ENCODE data around the gene SOX6.

SOX6 gene

DNA sequence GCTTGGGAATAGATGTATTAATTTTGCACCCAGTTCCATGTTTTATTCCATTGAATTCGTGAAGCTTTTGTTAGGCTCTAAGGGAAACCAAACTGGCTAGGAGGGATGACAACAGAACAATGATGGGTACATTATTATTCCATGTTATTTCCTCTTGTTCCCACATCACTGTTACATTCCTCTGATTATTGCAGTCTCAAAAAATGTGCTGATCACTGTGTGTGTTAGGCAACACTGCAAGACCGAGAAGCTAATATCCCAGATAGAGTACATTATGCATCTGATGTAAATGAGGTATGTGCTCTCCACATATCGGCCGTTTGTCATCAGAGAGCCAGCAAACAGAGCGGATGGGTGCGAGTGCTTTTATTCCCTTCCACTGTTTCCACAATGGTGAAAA is 327.9 kb downstream of the SOX6 start:
- DNase-seq: no peak

GRCh38 chr11:16027621-16028020 is 328.7 kb downstream of the SOX6 start:
- no peak for DNase-seq

DNA sequence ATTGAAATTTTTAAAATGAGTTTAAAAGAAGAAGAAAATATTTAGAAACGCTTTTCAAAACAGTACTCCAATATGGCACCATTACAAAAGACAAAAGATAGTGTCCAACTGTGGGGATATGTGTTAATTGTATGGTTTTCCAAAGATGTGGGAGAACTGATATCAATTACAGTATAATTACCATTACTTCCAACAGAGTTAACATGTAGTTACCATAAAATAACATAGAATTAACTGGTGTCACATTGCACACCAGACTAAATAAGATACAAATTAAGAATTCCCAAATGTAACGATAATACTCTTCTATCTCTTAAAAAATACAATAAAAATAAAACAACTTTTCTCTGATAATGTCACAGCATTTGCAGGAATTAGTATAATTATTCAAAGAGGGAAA is 329.5 kb downstream of the SOX6 start:
- DNase-seq: no peak

- DNase-seq: no peak
Measured at GRCh38 chr11:16018931-16019330, 337.4 kb downstream of the SOX6 start.

GRCh38 chr11:16016468-16016829 is 339.9 kb downstream of the SOX6 start:
- no peak for DNase-seq

DNA sequence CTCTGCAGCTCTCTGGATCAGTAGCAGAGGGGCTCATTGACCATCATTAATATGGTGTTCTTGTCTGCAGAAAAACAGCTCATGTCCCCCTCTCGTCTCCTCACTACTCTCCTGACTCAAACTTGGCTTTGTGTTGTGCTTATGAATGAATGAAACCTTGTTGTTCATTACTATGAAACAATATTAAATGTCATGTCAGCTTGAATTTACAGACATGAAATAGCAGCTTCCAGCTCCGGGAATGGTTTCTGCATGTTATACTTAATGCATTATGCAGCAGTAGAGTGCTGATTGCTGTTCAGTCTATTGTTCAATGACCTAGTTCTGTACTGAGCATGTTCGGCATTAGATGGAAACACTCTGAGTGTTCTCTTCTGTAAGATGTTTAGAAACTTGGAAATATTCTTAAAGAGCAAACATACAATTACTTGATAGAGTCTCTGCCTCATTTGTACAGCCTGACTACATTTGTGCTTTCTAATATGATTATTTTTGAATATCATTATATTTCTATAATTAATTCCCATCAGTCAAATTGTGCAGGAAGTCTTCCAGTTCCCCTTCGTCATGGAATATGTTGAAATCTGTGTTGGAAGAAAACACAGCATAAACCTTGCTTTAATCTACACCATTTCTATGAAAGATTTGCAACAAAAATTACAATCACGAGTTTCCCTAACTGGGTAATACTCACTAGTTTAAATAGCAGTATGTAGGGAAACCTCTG is 340.4 kb downstream of the SOX6 start:
- no peak for DNase-seq

DNA sequence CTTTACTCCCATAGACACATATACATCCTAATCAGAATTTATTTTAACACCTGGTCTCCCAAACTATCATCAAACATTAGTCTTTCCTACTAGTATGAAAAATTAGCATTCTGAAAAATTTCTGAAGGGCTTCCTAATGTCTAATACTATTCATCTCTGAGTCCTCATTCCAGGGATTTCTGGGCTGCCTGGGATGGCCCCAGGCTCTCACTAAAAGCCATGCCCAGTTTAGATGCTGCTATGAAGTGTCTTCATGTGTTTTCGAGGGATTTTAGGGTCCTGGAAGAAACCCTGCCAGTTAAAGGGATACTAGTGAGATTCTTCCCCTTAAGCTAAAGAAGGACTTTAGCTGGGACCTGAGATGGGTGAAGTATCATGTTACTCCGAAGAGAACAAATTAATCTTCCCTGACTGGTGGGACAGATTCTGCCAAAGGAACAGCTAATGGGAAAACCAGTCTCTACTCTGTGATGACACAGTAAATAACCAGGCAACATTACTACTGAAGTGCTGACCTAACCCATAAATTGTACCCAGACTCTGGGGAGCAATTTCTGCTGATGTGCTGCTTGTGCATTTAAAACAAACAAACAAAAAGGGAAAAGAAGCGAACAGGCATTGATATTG is 342.6 kb downstream of the SOX6 start:
- no peak for DNase-seq

- DNase-seq: no peak
Measured at GRCh38 chr11:16013242-16013641, 343.1 kb downstream of the SOX6 start.

DNA sequence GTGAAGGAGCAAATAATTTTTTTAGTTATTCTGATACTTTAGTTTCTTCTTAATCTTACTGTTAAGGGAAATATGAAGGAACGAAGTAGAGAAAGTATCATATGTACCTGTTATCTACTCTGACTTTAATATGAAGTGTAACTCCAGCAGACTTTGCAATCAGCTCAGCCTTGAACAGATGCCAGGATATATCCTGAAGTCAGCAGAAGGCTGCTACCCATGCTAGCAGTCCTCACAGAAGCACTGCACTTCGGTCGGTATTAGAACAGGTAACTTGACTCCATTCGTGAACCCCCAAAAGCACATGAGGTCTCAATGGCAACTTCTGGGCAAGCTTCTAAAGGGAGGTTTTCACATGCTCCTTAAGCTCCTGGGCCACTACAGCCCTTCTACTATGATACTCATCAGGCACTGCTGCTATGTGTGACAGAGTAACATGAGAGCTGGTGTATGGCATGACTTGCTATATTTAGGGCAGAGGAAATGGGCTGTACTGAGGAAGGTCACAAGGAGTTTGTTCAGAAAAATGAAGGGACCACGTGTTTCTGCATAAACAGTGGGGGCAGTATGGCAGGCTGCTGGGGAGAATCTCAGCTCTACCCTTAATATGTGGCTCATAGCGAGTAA is 344.1 kb downstream of the SOX6 start:
- no peak for DNase-seq

GRCh38 chr11:16011396-16011795 is 344.9 kb downstream of the SOX6 start:
- DNase-seq: no peak

GRCh38 chr11:16009021-16009420 is 347.3 kb downstream of the SOX6 start:
- DNase-seq: no peak

- DNase-seq: no peak
Measured at GRCh38 chr11:16007514-16007913, 348.8 kb downstream of the SOX6 start.

- DNase-seq: no peak
Measured at GRCh38 chr11:16002942-16003341, 353.4 kb downstream of the SOX6 start.

GRCh38 chr11:16001899-16002426 is 354.4 kb downstream of the SOX6 start:
- peak; percentile 44 to 62 for DNase-seq

DNA sequence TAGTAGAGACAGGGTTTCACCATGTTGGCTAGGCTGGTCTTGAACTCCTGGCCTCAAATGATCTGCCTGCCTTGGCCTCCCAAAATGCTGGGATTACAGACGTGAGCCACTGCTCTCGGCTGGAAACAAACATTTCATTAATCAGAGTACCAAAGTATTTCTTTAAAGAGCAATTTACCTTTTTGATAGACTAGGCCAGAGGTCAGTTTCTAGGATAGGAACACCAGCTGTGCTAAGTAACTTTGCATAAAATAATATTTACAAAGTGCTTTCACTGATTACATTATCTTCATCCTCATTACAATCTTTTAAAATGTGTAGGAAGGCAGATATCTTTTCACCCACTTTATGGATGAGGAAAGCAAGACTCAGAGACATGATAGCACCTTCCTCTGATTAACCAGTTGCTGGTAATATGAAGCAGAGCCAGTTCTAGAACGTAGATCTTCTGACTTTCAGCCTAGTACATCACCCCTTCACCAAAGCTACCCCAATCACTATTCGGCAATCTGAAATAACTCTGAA is 355.2 kb downstream of the SOX6 start:
- no peak for DNase-seq

DNA sequence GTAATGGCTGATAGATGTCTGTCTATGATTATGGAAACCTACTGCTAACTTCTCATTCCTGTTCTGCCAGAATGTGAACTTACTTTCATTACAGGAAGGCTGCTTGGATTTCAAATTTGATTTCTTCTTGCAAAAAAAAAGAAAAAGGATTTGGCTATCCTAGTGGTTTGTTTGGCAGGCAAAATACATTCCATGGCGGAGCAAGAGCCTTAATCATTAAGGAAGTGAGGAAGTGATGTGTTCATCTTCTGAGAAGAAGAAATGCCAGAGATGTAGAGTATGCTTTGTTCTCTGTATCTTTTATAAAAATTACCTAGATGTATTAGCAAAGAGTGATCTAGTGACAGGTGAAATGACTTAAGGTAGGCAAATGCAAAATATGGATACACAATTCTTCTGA is 356.3 kb downstream of the SOX6 start:
- no peak for DNase-seq

- no peak for DNase-seq
Measured at GRCh38 chr11:15993345-15993744, 363.0 kb downstream of the SOX6 start.

GRCh38 chr11:15991215-15991614 is 365.1 kb downstream of the SOX6 start:
- DNase-seq: no peak

- DNase-seq: no peak
Measured at GRCh38 chr11:15989685-15990084, 366.7 kb downstream of the SOX6 start.

GRCh38 chr11:15988693-15989231 is 367.6 kb downstream of the SOX6 start:
- DNase-seq: peak; percentile 48 to 61

DNA sequence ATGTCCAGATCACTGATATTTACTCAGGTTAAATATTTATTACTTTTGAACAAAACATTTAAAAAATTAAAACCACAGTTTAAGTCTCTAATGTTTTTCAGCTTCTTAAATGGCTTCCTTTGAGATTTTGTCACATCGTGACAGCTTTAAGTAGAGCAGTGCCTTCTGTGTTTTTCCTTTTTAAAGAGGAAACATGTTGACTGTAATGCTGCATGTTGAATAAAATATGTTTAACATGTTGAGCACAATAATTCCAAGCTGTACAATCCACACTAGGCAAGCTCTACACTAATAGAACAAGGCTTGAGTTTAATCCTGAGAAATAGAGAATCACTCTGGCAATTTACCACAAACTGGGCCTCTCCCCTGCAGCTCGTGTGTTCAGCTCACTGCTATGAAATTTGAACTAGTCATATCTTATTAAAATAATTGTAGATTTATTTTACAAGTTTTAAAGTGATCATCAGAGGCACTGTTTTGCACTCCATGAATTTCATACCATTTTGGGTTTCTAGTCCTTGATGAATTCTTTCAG is 368.3 kb downstream of the SOX6 start:
- DNase-seq: no peak

- no peak for DNase-seq
Measured at GRCh38 chr11:15987046-15987445, 369.3 kb downstream of the SOX6 start.

GRCh38 chr11:15985860-15986139 is 370.5 kb downstream of the SOX6 start:
- DNase-seq: no peak
